IMR-90 (cell line): ENCODE results near the gene MROH2A. TPM values are rescaled to one million over a fixed set of nuclear protein-coding genes. Genes with fewer than 3 reads are reported as not detected.

Experiments
- ATAC-seq: fragments of 200-7000 bp; cut with Tn5 transposase; 2 replicates; pipeline ENCODE4 v1.9.1; 2020; ENCODE audit warnings: low read depth, mild to moderate bottlenecking, moderate library complexity
- BruUV-seq: library from RNA; stranded (reverse); fragments of 400-500 nt; replicated peaks from 2 replicates; lab custom pipeline; 2021; lab: Mats Ljungman, UMichigan
- CTCF ChIA-PET: fragments of 300-600 bp; formaldehyde crosslinking; extraction: SDS; loops from one replicate; lab custom pipeline; 2021; ENCODE audit warnings: antibody characterized with exemption; lab: Yijun Ruan, JAX
- POLR2A ChIA-PET: fragments of 300-600 bp; sonication (Branson Sonifier 250); formaldehyde crosslinking; loops from one replicate; lab custom pipeline; 2022; ENCODE audit warnings: antibody characterized with exemption; ENCODE audit not compliant: unreplicated experiment; lab: Charles Lee
- DNase-seq: peaks from one replicate; pipeline ENCODE4 v3.0.0; 2013
- H2AFZ ChIP-seq: replicated peaks from 2 replicates; pipeline ENCODE3; 2013; ENCODE audit warnings: low read length, mild to moderate bottlenecking; ENCODE audit not compliant: poor library complexity
- H2AK5ac ChIP-seq: 2 replicates; pipeline ENCODE4 v1.6.1; 2013; ENCODE audit warnings: low read depth, low read length, inconsistent platforms
- H2AK9ac ChIP-seq: replicated peaks from 2 replicates; pipeline ENCODE3; 2013; ENCODE audit warnings: mild to moderate bottlenecking, low read depth, low read length, moderate library complexity; ENCODE audit not compliant: poor library complexity
- H2BK120ac ChIP-seq: 2 replicates; pipeline ENCODE4 v1.6.1; 2013; ENCODE audit warnings: low read depth, low read length, inconsistent platforms
- H2BK15ac ChIP-seq: 3 replicates; pipeline ENCODE4 v1.6.1; 2013; ENCODE audit warnings: low read depth, low read length, inconsistent platforms
- H2BK20ac ChIP-seq: 2 replicates; pipeline ENCODE4 v1.6.1; 2013; ENCODE audit warnings: low read depth, mild to moderate bottlenecking, inconsistent platforms, low read length, moderate library complexity
- H2BK5ac ChIP-seq: 2 replicates; pipeline ENCODE4 v1.6.1; 2013; ENCODE audit warnings: mild to moderate bottlenecking, low read depth, low read length, inconsistent platforms; ENCODE audit not compliant: poor library complexity, severe bottlenecking
- H3K14ac ChIP-seq: replicated peaks from 2 replicates; pipeline ENCODE4 v1.6.1; 2013; ENCODE audit warnings: low read depth, low read length, inconsistent platforms
- H3K18ac ChIP-seq: 2 replicates; pipeline ENCODE4 v1.6.1; 2013; ENCODE audit warnings: low read depth, low read length, control low read depth
- H3K23ac ChIP-seq: 2 replicates; pipeline ENCODE4 v1.6.1; 2013; ENCODE audit warnings: low read depth, low read length, inconsistent platforms
- H3K27ac ChIP-seq: 2 replicates; pipeline ENCODE4 v1.5.1; 2013; ENCODE audit warnings: mild to moderate bottlenecking, control low read depth, low read length; ENCODE audit not compliant: insufficient read depth
- H3K27me3 ChIP-seq: 2 replicates; pipeline ENCODE4 v1.6.1; 2013; ENCODE audit warnings: low read length; ENCODE audit not compliant: control insufficient read depth, insufficient read depth
- H3K36me3 ChIP-seq: 2 replicates; pipeline ENCODE4 v1.6.1; 2013; ENCODE audit warnings: low read length, mixed read lengths; ENCODE audit not compliant: control insufficient read depth, insufficient read depth
- H3K4ac ChIP-seq: 2 replicates; pipeline ENCODE4 v1.6.1; 2013; ENCODE audit warnings: low read depth, low read length, inconsistent platforms
- H3K4me1 ChIP-seq: 2 replicates; pipeline ENCODE4 v1.6.1; 2013; ENCODE audit warnings: low read length, mixed read lengths; ENCODE audit not compliant: control insufficient read depth, insufficient read depth
- H3K4me2 ChIP-seq: 2 replicates; pipeline ENCODE4 v1.6.1; 2013; ENCODE audit warnings: low read depth, mild to moderate bottlenecking, control low read depth, low read length, moderate library complexity
- H3K4me3 ChIP-seq: 2 replicates; pipeline ENCODE4 v1.5.1; 2013; ENCODE audit warnings: low read depth, mild to moderate bottlenecking, control low read depth, low read length, moderate library complexity; ENCODE audit not compliant: insufficient read depth
- H3K56ac ChIP-seq: 2 replicates; pipeline ENCODE4 v1.6.1; 2013; ENCODE audit warnings: low read length, inconsistent platforms; ENCODE audit not compliant: insufficient read depth; ENCODE audit errors: extremely low read depth
- H3K79me1 ChIP-seq, 2 experiments: 2 replicates each; pipeline ENCODE4 v1.6.1; 2013; ENCODE audit warnings: low read length in 2 of 2, inconsistent platforms in 1 of 2, low read depth in 1 of 2
- H3K9ac ChIP-seq: 2 replicates; pipeline ENCODE4 v1.6.1; 2013; ENCODE audit warnings: low read depth, low read length, control low read depth
- H3K9me1 ChIP-seq: 2 replicates; pipeline ENCODE4 v1.6.1; 2013; ENCODE audit warnings: low read length, inconsistent platforms; ENCODE audit not compliant: insufficient read depth
- H3K9me3 ChIP-seq: 2 replicates; pipeline ENCODE4 v1.6.1; 2013; ENCODE audit warnings: low read length; ENCODE audit not compliant: control insufficient read depth, insufficient read depth
- H4K20me1 ChIP-seq: 2 replicates; pipeline ENCODE4 v1.6.1; 2013; ENCODE audit warnings: low read length, inconsistent platforms; ENCODE audit not compliant: insufficient read depth
- H4K5ac ChIP-seq: 2 replicates; pipeline ENCODE4 v1.6.1; 2013; ENCODE audit warnings: mild to moderate bottlenecking, low read depth, low read length, control low read depth
- H4K8ac ChIP-seq, 2 experiments: 2 replicates each; pipeline ENCODE4 v1.6.1; 2013; ENCODE audit warnings: low read depth in 2 of 2, low read length in 2 of 2, control low read depth in 1 of 2, inconsistent platforms in 1 of 2
- H4K91ac ChIP-seq: 2 replicates; pipeline ENCODE4 v1.6.1; 2013; ENCODE audit warnings: low read depth, low read length, inconsistent platforms; ENCODE audit not compliant: insufficient read depth
- BHLHE40 ChIP-seq: fragments of 150-350 bp; IDR thresholded peaks from 2 replicates; pipeline ENCODE4 v1.6.1; 2016; ENCODE audit warnings: mild to moderate bottlenecking, low read depth, low read length
- CEBPB ChIP-seq: IDR thresholded peaks from 2 replicates; pipeline ENCODE4 v1.6.1; 2012; ENCODE audit warnings: low read depth, low read length, improper control_type of control experiment
- CHD1 ChIP-seq: IDR thresholded peaks from 2 replicates; pipeline ENCODE4 v1.6.1; 2012; ENCODE audit warnings: low read depth, low read length, improper control_type of control experiment
- FOS ChIP-seq: fragments of 150-350 bp; IDR thresholded peaks from 2 replicates; pipeline ENCODE4 v1.6.1; 2016; ENCODE audit warnings: low read depth, low read length
- MAFK ChIP-seq: IDR thresholded peaks from 2 replicates; pipeline ENCODE4 v1.6.1; 2012; ENCODE audit warnings: low read depth, low read length, improper control_type of control experiment
- MAZ ChIP-seq: IDR thresholded peaks from 2 replicates; pipeline ENCODE4 v1.6.1; 2012; ENCODE audit warnings: low read depth, mild to moderate bottlenecking, low read length, improper control_type of control experiment, moderate library complexity, borderline replicate concordance
- MXI1 ChIP-seq: IDR thresholded peaks from 2 replicates; pipeline ENCODE4 v1.6.1; 2012; ENCODE audit warnings: low read depth, mild to moderate bottlenecking, low read length, moderate library complexity, borderline replicate concordance
- NFE2L2 ChIP-seq: fragments of 150-350 bp; IDR thresholded peaks from 2 replicates; pipeline ENCODE4 v1.6.1; 2016; ENCODE audit warnings: low read depth, mild to moderate bottlenecking, low read length
- POLR2A ChIP-seq: IDR thresholded peaks from 2 replicates; pipeline ENCODE4 v1.6.1; 2012; ENCODE audit warnings: mild to moderate bottlenecking, low read depth, low read length
- RAD21 ChIP-seq: IDR thresholded peaks from 2 replicates; pipeline ENCODE4 v1.6.1; 2012; ENCODE audit warnings: low read length, improper control_type of control experiment
- RCOR1 ChIP-seq: IDR thresholded peaks from 2 replicates; pipeline ENCODE4 v1.6.1; 2012; ENCODE audit warnings: mild to moderate bottlenecking, low read length, improper control_type of control experiment; ENCODE audit not compliant: insufficient replicate concordance
- RFX5 ChIP-seq: IDR thresholded peaks from 2 replicates; pipeline ENCODE4 v1.8.0; 2012; ENCODE audit warnings: low read depth, mild to moderate bottlenecking, low read length, moderate library complexity
- SMC3 ChIP-seq: fragments of 150-350 bp; IDR thresholded peaks from 2 replicates; pipeline ENCODE4 v1.6.1; 2016; ENCODE audit warnings: low read depth, mild to moderate bottlenecking, antibody characterized with exemption, low read length, moderate library complexity
- WGBS, 2 experiments: methylation state at CpG; one replicate each; pipeline versions ENCODE4 v1.1.5 to v1.1.7; 2013; ENCODE audit warnings: missing lambda C conversion rate in 2 of 2; ENCODE audit not compliant: insufficient read length in 1 of 2; ENCODE audit errors: extremely low coverage in 2 of 2; 5-methylcytosine and 5-hydroxymethylcytosine counted together
- dilution Hi-C: fragments of 300-500 bp; cut with HindIII; formaldehyde crosslinking; loops from one replicate; pipeline ENCODE4 v1.14.3; 2018; ENCODE audit warnings: low sequenced_read_pairs; ENCODE audit not compliant: unreplicated experiment
- in situ Hi-C: fragments of 300-500 bp; cut with MboI; formaldehyde crosslinking; loops from 3 replicates; pipeline ENCODE4 v1.14.3; 2019; ENCODE audit warnings: low sequenced_read_pairs, inconsistent platforms, mixed read lengths
- intact Hi-C: fragments of 100-400 bp; cut with micrococcal nuclease; formaldehyde crosslinking; loops from 2 replicates; pipeline ENCODE4 v1.10.0; 2022
- polyA plus RNA-seq, 3 experiments: library from polyadenylated mRNA; depleted of rRNA; stranded (reverse); fragments of >200 nt; gene quantifications; 2 replicates each; pipeline ENCODE4 v1.2.3, GENCODE V29; 2012; ENCODE audit warnings: low replicate concordance in 1 of 3
- total RNA-seq: library from RNA; depleted of rRNA; stranded (reverse); fragments of >200 nt; gene quantifications from 2 replicates; pipeline ENCODE4 v1.2.3, GENCODE V29; 2012
- TF ChIP-seq, protein P1 (sequence below): fragments of 150-350 bp; IDR thresholded peaks from 2 replicates; pipeline ENCODE4 v1.6.1; 2017; ENCODE audit warnings: mild to moderate bottlenecking, antibody characterized with exemption, low read length, low read depth
- TF ChIP-seq, protein P2 (sequence below): fragments of 150-350 bp; IDR thresholded peaks from 2 replicates; pipeline ENCODE4 v1.6.1; 2016; ENCODE audit warnings: low read depth, mild to moderate bottlenecking, low read length, moderate library complexity, borderline replicate concordance
- TF ChIP-seq, protein P3 (sequence below): conservative IDR thresholded peaks from 2 replicates; pipeline ENCODE4 v1.5.1; 2012; ENCODE audit warnings: mild to moderate bottlenecking, low read depth, low read length, improper control_type of control experiment

The MROH2A gene
- total and polyA plus RNA-seq, 2 of the 4 experiments (the other 2 are of a cell fraction) = not detected

DNA sequence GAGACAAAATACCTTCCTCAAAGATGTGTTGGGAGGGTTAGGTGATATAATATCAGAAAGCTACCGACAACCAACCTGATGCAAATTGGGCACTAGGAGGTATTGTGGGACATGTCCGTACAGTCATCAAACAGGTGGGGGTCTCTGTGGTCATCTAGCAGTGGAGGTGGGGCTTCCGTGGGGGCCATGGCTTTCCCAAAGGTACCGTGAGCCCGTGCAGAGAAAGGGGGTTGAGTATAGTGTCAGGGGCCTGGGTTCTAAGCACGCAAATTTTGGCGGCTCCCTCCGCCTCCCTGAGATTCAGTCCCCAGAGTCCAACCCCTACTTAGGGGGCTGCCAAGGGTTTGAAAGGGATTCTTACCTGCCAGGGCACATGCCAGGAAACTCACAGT lies 43.6 kb downstream of the MROH2A start:
- H4K8ac ChIP-seq = no peak overlapping the region
- in situ Hi-C loops (no loop called here), dilution Hi-C loops (no loop called here), intact Hi-C loops (no loop called here)
- H3K9ac ChIP-seq = no peak overlapping the region
- H3K27ac ChIP-seq = no peak overlapping the region
- no peak overlapping the region for H2BK15ac ChIP-seq
- H3K56ac ChIP-seq = no peak overlapping the region
- no peaks in the 10 kb centered on the region for H3K79me1 ChIP-seq
- H3K4me1 ChIP-seq = no peaks in the 10 kb centered on the region
- no peak overlapping the region for H3K4me3 ChIP-seq
- H3K27me3 ChIP-seq = peaks cover 10% of the 10 kb centered on the region
- TF ChIP-seq SMC3 (no peak), CHD1 (no peak), BHLHE40 (no peak), POLR2A (no peak), CEBPB (no peak), RAD21 (no peak), FOS (no peak), MAFK (no peak), MAZ (no peak), NFE2L2 (no peak), MXI1 (no peak), RFX5 (no peak), RCOR1 (no peak)
- TF ChIP-seq, protein P1, sequence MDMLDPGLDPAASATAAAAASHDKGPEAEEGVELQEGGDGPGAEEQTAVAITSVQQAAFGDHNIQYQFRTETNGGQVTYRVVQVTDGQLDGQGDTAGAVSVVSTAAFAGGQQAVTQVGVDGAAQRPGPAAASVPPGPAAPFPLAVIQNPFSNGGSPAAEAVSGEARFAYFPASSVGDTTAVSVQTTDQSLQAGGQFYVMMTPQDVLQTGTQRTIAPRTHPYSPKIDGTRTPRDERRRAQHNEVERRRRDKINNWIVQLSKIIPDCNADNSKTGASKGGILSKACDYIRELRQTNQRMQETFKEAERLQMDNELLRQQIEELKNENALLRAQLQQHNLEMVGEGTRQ = no peak
- TF ChIP-seq, protein P2, sequence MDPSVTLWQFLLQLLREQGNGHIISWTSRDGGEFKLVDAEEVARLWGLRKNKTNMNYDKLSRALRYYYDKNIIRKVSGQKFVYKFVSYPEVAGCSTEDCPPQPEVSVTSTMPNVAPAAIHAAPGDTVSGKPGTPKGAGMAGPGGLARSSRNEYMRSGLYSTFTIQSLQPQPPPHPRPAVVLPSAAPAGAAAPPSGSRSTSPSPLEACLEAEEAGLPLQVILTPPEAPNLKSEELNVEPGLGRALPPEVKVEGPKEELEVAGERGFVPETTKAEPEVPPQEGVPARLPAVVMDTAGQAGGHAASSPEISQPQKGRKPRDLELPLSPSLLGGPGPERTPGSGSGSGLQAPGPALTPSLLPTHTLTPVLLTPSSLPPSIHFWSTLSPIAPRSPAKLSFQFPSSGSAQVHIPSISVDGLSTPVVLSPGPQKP = no peak
- TF ChIP-seq, protein P3, sequence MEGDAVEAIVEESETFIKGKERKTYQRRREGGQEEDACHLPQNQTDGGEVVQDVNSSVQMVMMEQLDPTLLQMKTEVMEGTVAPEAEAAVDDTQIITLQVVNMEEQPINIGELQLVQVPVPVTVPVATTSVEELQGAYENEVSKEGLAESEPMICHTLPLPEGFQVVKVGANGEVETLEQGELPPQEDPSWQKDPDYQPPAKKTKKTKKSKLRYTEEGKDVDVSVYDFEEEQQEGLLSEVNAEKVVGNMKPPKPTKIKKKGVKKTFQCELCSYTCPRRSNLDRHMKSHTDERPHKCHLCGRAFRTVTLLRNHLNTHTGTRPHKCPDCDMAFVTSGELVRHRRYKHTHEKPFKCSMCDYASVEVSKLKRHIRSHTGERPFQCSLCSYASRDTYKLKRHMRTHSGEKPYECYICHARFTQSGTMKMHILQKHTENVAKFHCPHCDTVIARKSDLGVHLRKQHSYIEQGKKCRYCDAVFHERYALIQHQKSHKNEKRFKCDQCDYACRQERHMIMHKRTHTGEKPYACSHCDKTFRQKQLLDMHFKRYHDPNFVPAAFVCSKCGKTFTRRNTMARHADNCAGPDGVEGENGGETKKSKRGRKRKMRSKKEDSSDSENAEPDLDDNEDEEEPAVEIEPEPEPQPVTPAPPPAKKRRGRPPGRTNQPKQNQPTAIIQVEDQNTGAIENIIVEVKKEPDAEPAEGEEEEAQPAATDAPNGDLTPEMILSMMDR = no peak
- CTCF ChIA-PET = no interaction called here
- H3K14ac ChIP-seq = no peak overlapping the region
- H3K9me1 ChIP-seq = no peaks in the 10 kb centered on the region
- H2BK20ac ChIP-seq = no peak overlapping the region
- no peaks in the 10 kb centered on the region for H3K9me3 ChIP-seq
- no peak overlapping the region for H2BK5ac ChIP-seq
- WGBS, 2 experiments = no CpG with 5 or more reads among the region's 8 CpGs
- H3K4me2 ChIP-seq = no peak overlapping the region
- H4K20me1 ChIP-seq = no peaks in the 10 kb centered on the region
- no peak for DNase-seq
- no peak for ATAC-seq
- H3K18ac ChIP-seq = no peak overlapping the region
- no TSS peak for BruUV-seq
- POLR2A ChIA-PET = no interaction called here
- H3K36me3 ChIP-seq = no peaks in the 10 kb centered on the region
- no peak overlapping the region for H2AK5ac ChIP-seq
- H4K5ac ChIP-seq = no peak overlapping the region
- no peak overlapping the region for H2AFZ ChIP-seq
- no peak overlapping the region for H3K4ac ChIP-seq
- H3K23ac ChIP-seq = no peak overlapping the region
- no peak overlapping the region for H2BK120ac ChIP-seq
- H2AK9ac ChIP-seq = no peak overlapping the region
- no peak overlapping the region for H4K91ac ChIP-seq
